ENCODE results near the gene NRG3.
"Not testable (repeated sequence)": the region's sequence is repeated elsewhere in the genome, so short reads cannot be mapped to it uniquely, and the experiment has no call there.

NRG3 gene

GRCh38 chr10:82308641-82309040 is 433.6 kb downstream of the NRG3 start:
- DNase-seq = no peak

GRCh38 chr10:82310839-82311238 is 435.8 kb downstream of the NRG3 start:
- no peak for DNase-seq

- no peak for DNase-seq
Observed at GRCh38 chr10:82313401-82313800, 438.4 kb downstream of the NRG3 start.

- no peak for DNase-seq
Observed at GRCh38 chr10:82318534-82318933, 443.5 kb downstream of the NRG3 start.

- DNase-seq = no peak
Observed at GRCh38 chr10:82319074-82319473, 444.1 kb downstream of the NRG3 start.

GRCh38 chr10:82319562-82319961 is 444.6 kb downstream of the NRG3 start:
- no peak for DNase-seq

GRCh38 chr10:82321724-82322123 is 446.7 kb downstream of the NRG3 start:
- no peak for DNase-seq

- DNase-seq = no peak
Observed at GRCh38 chr10:82331716-82332115, 456.7 kb downstream of the NRG3 start.

GRCh38 chr10:82335831-82336230 is 460.8 kb downstream of the NRG3 start:
- no peak for DNase-seq

GRCh38 chr10:82340166-82340565 is 465.2 kb downstream of the NRG3 start:
- DNase-seq = no peak

GRCh38 chr10:82349590-82349989 is 474.6 kb downstream of the NRG3 start:
- not testable (repeated sequence) for DNase-seq

- DNase-seq = no peak
Observed at GRCh38 chr10:82353381-82353780, 478.4 kb downstream of the NRG3 start.

GRCh38 chr10:82358486-82359099 is 483.6 kb downstream of the NRG3 start:
- DNase-seq = no peak

- DNase-seq = no peak
Observed at GRCh38 chr10:82361256-82361655, 486.3 kb downstream of the NRG3 start.

GRCh38 chr10:82377608-82378007 is 502.6 kb downstream of the NRG3 start:
- DNase-seq = no peak

GRCh38 chr10:82378146-82378545 is 503.2 kb downstream of the NRG3 start:
- no peak for DNase-seq

- DNase-seq = no peak
Observed at GRCh38 chr10:82383350-82383749, 508.4 kb downstream of the NRG3 start.

GRCh38 chr10:82390866-82391658 is 516.1 kb downstream of the NRG3 start:
- DNase-seq = no peak

- DNase-seq = no peak
Observed at GRCh38 chr10:82391971-82392370, 517.0 kb downstream of the NRG3 start.

- no peak for DNase-seq
Observed at GRCh38 chr10:82392533-82392932, 517.5 kb downstream of the NRG3 start.

GRCh38 chr10:82394122-82394521 is 519.1 kb downstream of the NRG3 start:
- no peak for DNase-seq

- DNase-seq = no peak
Observed at GRCh38 chr10:82394987-82395386, 520.0 kb downstream of the NRG3 start.

GRCh38 chr10:82396886-82397285 is 521.9 kb downstream of the NRG3 start:
- no peak for DNase-seq

- no peak for DNase-seq
Observed at GRCh38 chr10:82397854-82398253, 522.9 kb downstream of the NRG3 start.

GRCh38 chr10:82399850-82400249 is 524.9 kb downstream of the NRG3 start:
- no peak for DNase-seq
